Activated T-helper 1 cell treated with anti-CD3 and anti-CD28 coated beads, Interleukin-2, amount 50 U/mL, for 16 hours (primary cell): ENCODE results near the gene CHRD.
A peak's percentile ranks its signal among the peaks of the same experiment; 100 is the strongest.

Experiments used
- DNase-seq, 2 donors: peaks; one replicate each; pipeline ENCODE4 v3.0.0-alpha.2; 2020; ENCODE audit warnings: low read depth in 1 of 2, low spot score in 1 of 2

CHRD gene

GRCh38 chr3:184360929-184361531 lies 18.8 kb upstream of the CHRD start:
- no peak for DNase-seq

- DNase-seq, result peak in 1 of 2 donors; percentile 24
Measured at GRCh38 chr3:184361532-184361931, 18.3 kb upstream of the CHRD start, which contains the start of the genes CLCN2 and POLR2H. Gene CLCN2, minus strand, starts transcription at chr3:184361605. Its CDS starts 126 bp downstream, at chr3:184361479. Gene POLR2H, plus strand, starts transcription at chr3:184361710. Its CDS starts 1,783 bp downstream, at chr3:184363493.

DNA sequence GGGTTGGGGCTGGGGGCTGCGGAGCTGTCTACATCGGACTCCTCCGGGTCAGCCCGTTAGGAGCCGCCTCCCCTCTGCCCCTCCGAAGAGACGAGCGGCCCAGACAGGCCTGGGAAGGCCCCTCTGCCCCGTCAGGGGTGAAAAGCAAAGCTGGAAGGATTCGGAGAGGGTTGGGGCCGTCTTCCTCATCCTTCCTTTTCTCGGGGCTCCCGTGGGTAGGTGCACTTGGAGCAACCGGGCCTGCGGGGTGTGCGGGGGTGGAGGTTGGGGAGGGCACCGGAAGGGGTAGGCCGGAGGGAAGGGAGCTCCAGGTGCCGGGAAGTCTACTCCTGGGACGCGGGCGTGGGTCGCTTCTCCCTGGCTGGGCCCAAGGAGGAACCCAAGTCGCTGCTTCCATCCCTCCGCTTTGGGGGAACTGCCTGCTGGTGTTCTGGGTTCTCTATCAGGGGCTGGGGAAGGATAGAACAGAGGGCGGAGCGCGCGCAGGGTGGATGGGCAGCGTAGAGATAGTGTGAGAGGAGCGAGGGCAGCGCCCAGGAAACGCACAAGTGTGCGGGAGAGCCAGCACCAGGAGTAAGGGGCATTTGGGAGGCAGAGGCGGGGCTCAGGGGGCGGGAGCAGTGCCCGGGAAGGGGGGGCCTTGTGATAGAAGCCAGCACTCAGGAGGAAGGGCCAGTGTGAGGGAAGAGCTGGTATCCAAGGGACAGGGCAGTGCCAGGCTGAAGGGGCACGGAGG lies 17.8 kb upstream of the CHRD start:
- peak in 1 of 2 donors; percentile 20 for DNase-seq

GRCh38 chr3:184362668-184363546 lies 16.9 kb upstream of the CHRD start:
- DNase-seq, result peak; percentile 87 to 91

- DNase-seq, result no peak
Measured at GRCh38 chr3:184366619-184367289, 13.1 kb upstream of the CHRD start.

DNA sequence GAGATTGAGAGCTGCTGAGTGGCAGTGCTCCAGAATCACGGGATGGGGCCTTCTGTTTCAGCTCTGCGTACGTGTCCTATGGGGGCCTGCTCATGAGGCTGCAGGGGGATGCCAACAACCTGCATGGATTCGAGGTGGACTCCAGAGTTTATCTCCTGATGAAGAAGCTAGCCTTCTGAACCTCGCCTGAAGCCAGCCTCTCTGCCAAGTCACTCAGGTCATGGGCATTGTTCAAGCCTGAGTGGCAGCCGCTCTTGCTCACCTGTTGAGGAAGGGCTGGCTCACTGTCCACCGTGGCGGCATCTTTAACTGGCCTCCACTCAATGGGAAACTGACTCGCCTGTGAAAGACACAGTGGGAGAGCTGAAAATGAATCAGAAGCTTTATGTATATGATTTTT lies 11.7 kb upstream of the CHRD start:
- no peak for DNase-seq

DNA sequence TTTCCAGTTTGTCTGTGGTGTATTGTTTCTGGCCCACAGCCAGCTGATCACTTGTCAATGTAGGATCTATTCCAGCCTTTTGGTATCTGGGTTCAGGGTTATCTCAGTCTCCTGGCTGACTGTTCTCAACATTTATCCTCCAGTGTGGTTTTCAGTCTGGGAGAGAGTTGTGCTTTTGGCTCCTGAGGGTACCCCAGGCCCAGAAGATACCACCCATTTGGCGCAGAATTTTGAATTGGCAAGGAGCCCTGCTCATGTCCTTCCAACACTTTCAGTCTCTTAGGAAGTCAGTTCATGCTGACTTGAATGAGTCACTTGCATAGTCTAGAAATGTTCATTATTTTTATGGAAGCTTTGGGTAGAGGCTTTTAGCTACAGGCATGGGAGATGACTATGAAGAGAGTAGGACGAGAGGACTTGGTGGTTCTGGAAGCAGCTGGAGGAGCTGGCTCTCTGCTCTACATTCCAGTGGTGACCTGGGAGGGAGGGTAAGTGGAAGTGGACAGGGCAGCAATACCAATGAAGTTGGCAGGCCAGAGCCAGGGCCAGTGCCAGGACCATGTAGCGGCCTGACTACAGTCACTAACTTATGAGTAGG lies 11.2 kb upstream of the CHRD start:
- DNase-seq, result no peak

DNA sequence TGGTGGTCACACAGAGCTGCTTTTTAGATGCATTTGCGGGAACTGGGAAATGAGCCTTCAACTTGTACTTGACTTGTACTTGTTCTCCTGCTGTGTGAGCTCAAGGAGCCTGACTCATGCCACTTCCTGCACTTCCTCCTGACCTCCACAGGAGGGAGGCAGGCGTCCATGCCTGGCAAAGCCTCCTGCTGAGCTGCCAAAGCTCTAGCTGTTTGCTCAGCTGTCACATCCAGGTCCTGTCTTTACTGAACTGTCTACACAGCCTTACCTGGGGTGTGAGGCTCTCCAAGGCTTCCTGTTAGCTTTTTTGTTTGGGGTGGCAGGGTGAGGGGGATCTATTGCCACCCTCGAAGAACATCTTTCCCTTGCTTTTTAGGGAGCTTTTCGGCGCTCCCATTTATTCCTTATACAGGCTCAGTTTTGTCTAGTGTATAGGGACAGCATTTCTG lies 8.3 kb upstream of the CHRD start:
- peak in 1 of 2 donors; percentile 21 for DNase-seq

- no peak for DNase-seq
Measured at GRCh38 chr3:184372296-184372821, 7.5 kb upstream of the CHRD start.

DNA sequence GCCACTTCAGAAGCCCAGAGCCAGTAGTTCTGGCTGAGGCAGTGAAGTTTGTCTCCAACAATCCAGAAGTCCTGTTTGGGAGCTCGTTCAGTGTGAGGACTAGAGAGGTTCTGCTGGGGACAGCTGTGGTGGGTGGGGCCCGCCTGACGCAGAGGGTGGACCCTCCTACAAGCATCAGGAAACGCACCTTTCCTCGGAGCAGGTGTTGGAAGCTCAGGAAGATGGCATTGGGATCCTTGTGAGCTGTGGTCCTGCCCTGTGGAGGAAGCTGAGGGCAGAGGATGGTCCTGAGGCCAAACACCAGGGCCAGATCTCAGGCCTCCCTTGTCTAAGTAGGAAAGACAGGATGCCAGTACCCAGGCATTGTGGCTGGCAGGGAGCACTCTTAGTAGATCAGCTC lies 6.9 kb upstream of the CHRD start:
- DNase-seq, result no peak

DNA sequence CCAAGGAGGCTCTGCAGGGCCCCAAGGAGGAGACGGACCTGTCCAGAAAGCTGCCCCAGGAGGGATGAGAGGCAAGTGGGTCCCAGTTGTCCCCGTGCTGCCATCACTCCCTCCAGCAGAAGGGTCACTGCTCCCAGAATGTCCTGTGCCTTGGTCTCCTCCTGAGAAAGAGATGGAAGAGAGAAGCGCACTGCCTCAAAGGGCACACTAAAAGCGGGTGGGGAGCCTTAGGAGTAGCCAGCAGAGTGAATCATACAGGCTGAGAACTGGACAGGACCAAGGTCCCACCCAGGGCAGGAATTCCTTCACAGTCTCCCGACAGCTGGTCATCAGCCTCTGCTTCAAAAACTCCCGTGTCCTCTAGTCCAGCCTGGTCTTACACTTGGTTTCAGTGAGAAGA lies 6.4 kb upstream of the CHRD start:
- no peak for DNase-seq

DNA sequence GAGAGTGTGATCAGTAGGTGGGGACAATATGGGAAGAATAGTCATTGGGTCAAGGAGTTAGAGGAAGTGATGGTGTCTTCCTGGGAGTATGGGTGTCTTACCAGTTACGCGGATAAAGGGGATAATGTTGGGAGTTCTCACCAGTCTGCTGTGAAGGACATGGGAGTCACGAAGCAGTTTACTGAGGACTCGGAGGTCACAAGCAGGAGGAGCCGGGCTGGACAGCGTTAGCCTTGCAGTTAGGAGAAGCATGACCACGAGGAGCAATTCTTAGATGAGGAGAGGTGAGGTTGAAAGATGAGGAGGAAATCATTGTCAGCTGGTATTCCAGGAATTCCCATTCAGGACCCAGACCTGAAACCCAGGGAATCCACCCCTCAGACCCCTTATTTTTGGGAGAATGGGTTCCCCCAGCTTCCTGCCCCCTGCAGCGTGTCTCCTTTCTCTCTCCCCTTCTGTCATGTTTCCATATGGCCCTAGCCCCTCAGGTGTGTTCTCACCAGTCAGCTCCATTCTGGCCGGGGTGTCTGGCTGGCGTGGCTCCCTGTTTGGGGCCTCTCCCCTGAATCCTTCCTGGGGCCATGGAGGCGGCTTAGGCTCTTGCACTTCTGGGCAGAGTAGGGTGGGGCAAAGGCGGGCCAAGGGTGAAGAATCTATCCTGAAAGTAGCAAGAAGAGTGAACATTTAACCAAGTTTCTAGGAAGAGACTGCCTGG lies 4.0 kb upstream of the CHRD start:
- no peak for DNase-seq

GRCh38 chr3:184377374-184377773 lies 2.5 kb upstream of the CHRD start:
- DNase-seq, result no peak

DNA sequence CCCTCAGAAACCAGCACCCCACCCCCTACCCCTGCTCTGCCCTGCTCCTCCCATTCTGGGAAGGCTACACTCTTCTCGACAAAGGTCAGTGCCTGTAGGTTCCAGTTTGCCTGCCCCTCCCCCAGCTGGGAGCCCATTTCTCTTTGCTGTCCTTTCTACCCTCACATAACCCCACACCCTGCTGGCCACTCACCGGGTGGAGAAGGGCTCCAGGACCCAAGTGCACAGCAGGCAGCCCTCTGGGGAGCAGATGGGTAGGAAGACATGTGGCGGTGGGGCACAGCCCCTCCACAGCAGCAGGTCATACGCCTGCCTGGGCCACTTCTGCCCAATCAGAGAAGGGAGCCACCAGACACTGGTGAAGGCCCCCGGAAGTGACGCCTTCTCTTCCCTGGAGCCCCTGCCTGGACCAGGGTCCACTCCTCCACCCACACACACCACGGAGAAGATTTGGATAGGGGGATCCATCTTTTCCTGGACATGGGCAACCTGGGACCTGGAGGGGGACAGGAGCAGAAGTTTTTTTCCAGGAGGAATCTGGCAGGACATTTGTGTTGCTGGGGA lies 1.9 kb upstream of the CHRD start, which contains the start of gene THPO:
Gene THPO (minus strand): TSS at position 326 of the 564 bp plus-strand sequence. CDS start 1,948 bp downstream, outside the sequence.
- DNase-seq, result no peak

GRCh38 chr3:184378651-184379357 lies 1.1 kb upstream of the CHRD start:
- no peak for DNase-seq

DNA sequence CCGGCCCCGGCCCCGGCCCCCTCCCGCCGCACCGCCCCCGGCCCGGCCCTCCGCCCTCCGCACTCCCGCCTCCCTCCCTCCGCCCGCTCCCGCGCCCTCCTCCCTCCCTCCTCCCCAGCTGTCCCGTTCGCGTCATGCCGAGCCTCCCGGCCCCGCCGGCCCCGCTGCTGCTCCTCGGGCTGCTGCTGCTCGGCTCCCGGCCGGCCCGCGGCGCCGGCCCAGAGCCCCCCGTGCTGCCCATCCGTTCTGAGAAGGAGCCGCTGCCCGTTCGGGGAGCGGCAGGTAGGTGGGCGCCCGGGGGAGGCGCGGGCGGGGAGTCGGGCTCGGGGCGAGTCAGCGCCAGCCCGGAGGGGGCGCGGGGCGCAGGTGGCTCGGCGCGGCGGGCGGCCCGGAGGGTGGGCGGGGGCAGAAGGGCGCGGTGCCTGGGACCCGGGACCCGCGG lies 352 bp downstream of the CHRD start:
- DNase-seq, result no peak

DNA sequence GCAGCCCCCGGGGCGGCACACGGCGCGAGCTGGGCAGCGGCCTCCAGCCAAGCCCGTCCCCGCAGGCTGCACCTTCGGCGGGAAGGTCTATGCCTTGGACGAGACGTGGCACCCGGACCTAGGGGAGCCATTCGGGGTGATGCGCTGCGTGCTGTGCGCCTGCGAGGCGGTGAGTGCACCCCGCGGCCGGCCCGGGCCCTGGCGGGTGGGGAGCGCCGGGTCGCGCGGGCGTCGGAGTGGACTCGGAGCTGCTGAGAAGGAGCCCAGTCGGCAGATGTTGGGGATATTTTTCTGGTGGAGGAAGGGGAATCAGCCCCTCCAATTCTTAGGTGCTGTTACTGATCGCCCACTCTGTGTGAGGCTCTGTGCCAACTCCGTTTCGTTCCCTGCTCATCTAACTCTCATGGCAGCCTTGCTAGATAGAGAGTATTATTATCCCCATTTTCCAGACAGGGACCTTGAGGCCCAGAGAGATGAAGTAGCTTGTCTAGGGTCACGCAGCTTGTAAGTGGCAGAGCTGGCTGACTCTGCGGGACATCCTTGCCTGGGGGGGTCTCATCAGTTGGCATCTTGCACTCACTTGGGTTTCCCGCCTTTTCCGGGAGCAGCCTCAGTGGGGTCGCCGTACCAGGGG lies 890 bp downstream of the CHRD start:
- no peak for DNase-seq
